Measurements from ENCODE around the gene ABCB11. TPM values are rescaled to one million over a fixed set of nuclear protein-coding genes. Genes with fewer than 3 reads are reported as not detected.

The ABCB11 gene
- polyA plus RNA-seq, 1 of the 3 experiments (the other 2 are of a cell fraction) = not detected

DNA sequence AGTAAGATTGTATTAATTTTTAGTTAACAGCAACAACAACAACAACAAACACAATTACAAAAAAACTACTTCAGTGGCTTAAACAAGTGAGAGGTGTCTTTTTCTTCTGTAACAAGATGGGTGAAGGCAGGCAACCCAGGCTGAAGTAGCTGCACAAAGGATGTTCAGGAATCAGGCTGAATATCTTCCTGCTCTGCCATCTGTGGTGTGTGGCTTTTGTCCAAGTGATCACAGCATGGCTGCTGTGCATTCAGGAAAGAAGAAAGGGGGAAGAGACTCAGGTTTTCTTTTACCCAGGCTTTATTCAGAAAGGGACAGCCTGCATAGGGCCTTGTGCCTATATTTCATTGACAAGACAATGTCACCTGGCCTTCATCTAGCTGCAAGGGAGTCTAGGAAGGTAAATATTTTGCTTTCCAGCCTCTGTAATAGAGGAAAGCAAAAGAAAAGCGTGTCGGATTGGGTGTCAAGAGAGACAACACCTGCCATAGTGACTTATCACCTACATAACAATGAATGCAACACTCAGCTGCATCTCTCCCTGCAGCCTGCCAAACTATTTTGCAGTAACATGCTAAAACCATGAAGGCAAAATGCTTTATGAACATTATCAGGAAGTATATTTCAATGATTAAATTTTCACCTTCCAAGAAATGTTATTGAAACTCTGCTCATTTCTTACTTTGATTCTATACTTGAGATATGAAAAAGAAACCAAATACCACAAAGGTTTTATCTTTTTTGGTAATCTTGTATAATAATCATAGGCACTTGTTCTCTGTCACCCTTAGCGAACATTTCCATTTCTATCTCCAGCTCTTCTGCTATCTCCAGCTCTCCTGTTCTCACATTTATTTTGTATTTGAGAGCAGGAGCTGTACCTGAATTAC, 115.4 kb downstream of the ABCB11 start:
- Histone ChIP-seq H4K20me1 (ENCODE audit: insufficient read depth) (no peaks in the 10 kb centered on the region), H3K27ac (ENCODE audit: low read depth in 2 of 2, low read length in 1 of 2) (no peak overlapping the region), H3K4me2 (no peak overlapping the region), H3K4me3 (ENCODE audit: low read depth in 2 of 2, low read length in 1 of 2) (no peak overlapping the region; a peak in 1 of 4 replicates), H3K27me3 (ENCODE audit: insufficient read depth) (peaks cover 6% of the 10 kb centered on the region), H3K9me3 (no peaks in the 10 kb centered on the region), H3K36me3 (replicated peaks in 1 of 2; ENCODE audit: control insufficient read depth in 1 of 2, insufficient read depth in 2 of 2, low read length in 1 of 2) (no peaks in the 10 kb centered on the region), H3F3A (replicated peaks; ENCODE audit: insufficient read depth) (no peaks in the 10 kb centered on the region), H2AFZ (ENCODE audit: low read depth) (no peak overlapping the region), H3K4me1 (ENCODE audit: control insufficient read depth in 1 of 2, insufficient read depth in 2 of 2, low read depth in 1 of 2, low read length in 1 of 2) (peaks cover 0 to 4% of the 10 kb centered on the region in 2 experiments; a peak in 2 of 4 replicates), H3K79me2 (ENCODE audit: insufficient read depth) (no peaks in the 10 kb centered on the region), H3K9me2 (no peaks in the 10 kb centered on the region), H3K9ac (no peak overlapping the region)
- ChIA-PET POLR2A (no interaction called here), CTCF (interaction anchor here (1.5 kb wide), 1 partner anchor 568 kb away, joined by 9 read pairs; no protein-coding TSS in a partner anchor)
- no peak for TF ChIP-seq MEF2A (IDR thresholded peaks at IDR 0.05; ENCODE audit: borderline replicate concordance, low read depth)
- TF ChIP-seq NRF1 (IDR thresholded peaks at IDR 0.05; ENCODE audit: low read depth, low read length) = no peak
- no peak for TF ChIP-seq FOSL2 (IDR thresholded peaks at IDR 0.05; ENCODE audit: borderline replicate concordance, low read depth)
- no peak for TF ChIP-seq RXRA (IDR thresholded peaks at IDR 0.05; ENCODE audit: borderline replicate concordance, low read depth)
- TF ChIP-seq EP300 (IDR thresholded peaks at IDR 0.05; ENCODE audit: borderline replicate concordance in 1 of 2, low read depth in 1 of 2, low read length in 1 of 2) = no peak
- TF ChIP-seq PBX3 (IDR thresholded peaks at IDR 0.05) = no peak
- no peak for TF ChIP-seq MXI1 (IDR thresholded peaks at IDR 0.05; ENCODE audit: low read depth, low read length)
- no peak for TF ChIP-seq YY1 (IDR thresholded peaks at IDR 0.05; ENCODE audit: low read depth)
- TF ChIP-seq CHD2 (IDR thresholded peaks at IDR 0.05; ENCODE audit: low read length, partially characterized antibody) = no peak
- no peak for TF ChIP-seq ELF1 (IDR thresholded peaks at IDR 0.05)
- no peak for TF ChIP-seq GABPA (IDR thresholded peaks at IDR 0.05; ENCODE audit: low read depth)
- TF ChIP-seq, protein P1, sequence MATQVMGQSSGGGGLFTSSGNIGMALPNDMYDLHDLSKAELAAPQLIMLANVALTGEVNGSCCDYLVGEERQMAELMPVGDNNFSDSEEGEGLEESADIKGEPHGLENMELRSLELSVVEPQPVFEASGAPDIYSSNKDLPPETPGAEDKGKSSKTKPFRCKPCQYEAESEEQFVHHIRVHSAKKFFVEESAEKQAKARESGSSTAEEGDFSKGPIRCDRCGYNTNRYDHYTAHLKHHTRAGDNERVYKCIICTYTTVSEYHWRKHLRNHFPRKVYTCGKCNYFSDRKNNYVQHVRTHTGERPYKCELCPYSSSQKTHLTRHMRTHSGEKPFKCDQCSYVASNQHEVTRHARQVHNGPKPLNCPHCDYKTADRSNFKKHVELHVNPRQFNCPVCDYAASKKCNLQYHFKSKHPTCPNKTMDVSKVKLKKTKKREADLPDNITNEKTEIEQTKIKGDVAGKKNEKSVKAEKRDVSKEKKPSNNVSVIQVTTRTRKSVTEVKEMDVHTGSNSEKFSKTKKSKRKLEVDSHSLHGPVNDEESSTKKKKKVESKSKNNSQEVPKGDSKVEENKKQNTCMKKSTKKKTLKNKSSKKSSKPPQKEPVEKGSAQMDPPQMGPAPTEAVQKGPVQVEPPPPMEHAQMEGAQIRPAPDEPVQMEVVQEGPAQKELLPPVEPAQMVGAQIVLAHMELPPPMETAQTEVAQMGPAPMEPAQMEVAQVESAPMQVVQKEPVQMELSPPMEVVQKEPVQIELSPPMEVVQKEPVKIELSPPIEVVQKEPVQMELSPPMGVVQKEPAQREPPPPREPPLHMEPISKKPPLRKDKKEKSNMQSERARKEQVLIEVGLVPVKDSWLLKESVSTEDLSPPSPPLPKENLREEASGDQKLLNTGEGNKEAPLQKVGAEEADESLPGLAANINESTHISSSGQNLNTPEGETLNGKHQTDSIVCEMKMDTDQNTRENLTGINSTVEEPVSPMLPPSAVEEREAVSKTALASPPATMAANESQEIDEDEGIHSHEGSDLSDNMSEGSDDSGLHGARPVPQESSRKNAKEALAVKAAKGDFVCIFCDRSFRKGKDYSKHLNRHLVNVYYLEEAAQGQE (IDR thresholded peaks at IDR 0.05; ENCODE audit: low read depth, low read length) = no peak
- no peak for TF ChIP-seq TAF1 (IDR thresholded peaks at IDR 0.05; ENCODE audit: borderline replicate concordance, low read depth, low read length)
- 87% methylated on average over 3 of the region's 3 CpGs for whole genome bisulfite sequencing (ENCODE audit: low lambda C conversion rate)
- no peak for DNase-seq

Data from SK-N-SH (cell line).